Spleen (tissue), 7 donors: ENCODE measurements around the gene TPPP3.

ENCODE experiments used
- CTCF ChIP-seq, 11 experiments: fragments of 200-600 bp in 7 of 11; fragments of 450-650 bp in 4 of 11; sonication (generic) in 4 of 11; IDR thresholded peaks in 8 of 11; conservative IDR thresholded peaks in 3 of 11; 1 replicate in 7 of 11; 2 replicates in 4 of 11; pipeline versions ENCODE4 v1.4.0 to v1.8.0; 2016 to 2021; ENCODE audit warnings: antibody characterized with exemption in 11 of 11, inconsistent platforms in 4 of 11, mild to moderate bottlenecking in 1 of 11
- POLR2A ChIP-seq, 3 donors: fragments of 450-650 bp; IDR thresholded peaks; one replicate each; pipeline ENCODE4 v1.5.1; 2017; ENCODE audit warnings: antibody characterized with exemption in 3 of 3, mild to moderate bottlenecking in 1 of 3
- POLR2AphosphoS5 ChIP-seq, 3 donors: sonication (generic); formaldehyde crosslinking; IDR thresholded peaks; one replicate each; pipeline ENCODE4 v1.5.1; 2017; ENCODE audit warnings: antibody characterized with exemption in 3 of 3
- donor health status: DM: no; HTN: no; CAD: no; lungs with moderate emphysema.
- donor health status: DM: no; HTN: no; CAD: no.
- donor health status: DM: no; HTN: no; CAD: no.

GRCh38 chr16:67436640-67437193 is 43.4 kb upstream of the TPPP3 start:
- TF ChIP-seq POLR2A (IDR thresholded peaks at IDR 0.05) (no peak), CTCF (IDR thresholded peaks at IDR 0.05 in 8 of 11, conservative IDR thresholded peaks at IDR 0.05 in 3 of 11) (no peak), POLR2AphosphoS5 (IDR thresholded peaks at IDR 0.05) (peak in 2 of 3 donors; percentile 17 to 54)
